HCT116 (cell line): Measurements from ENCODE around the gene INSL3. TPM values are rescaled to one million over a fixed set of nuclear protein-coding genes. Genes with fewer than 3 reads are reported as not detected.
"Not testable (repeated sequence)": the region's sequence is repeated elsewhere in the genome, so short reads cannot be mapped to it uniquely, and the experiment has no call there.

ENCODE experiments used
- ATAC-seq: fragments of 200-7000 bp; cut with Tn5 transposase; 2 replicates; pipeline ENCODE4 v1.9.1; 2020; ENCODE audit warnings: mild to moderate bottlenecking, moderate library complexity
- BruUV-seq: library from RNA; stranded (reverse); fragments of 400-500 nt; replicated peaks from 2 replicates; lab custom pipeline; 2021; lab: Mats Ljungman, UMichigan
- CTCF ChIA-PET: fragments of 300-600 bp; sonication (Branson Sonifier 250); formaldehyde crosslinking; loops from one replicate; lab custom pipeline; 2021; ENCODE audit warnings: antibody characterized with exemption; lab: Charles Lee
- POLR2A ChIA-PET: fragments of 300-600, 350-600 bp; sonication (Branson Sonifier 250); formaldehyde crosslinking; loops from one replicate; lab custom pipeline; 2021; ENCODE audit warnings: antibody characterized with exemption; lab: Charles Lee
- RAD21 ChIA-PET, 2 experiments: fragments of 300-600 bp; sonication (Branson Sonifier 250); formaldehyde crosslinking; loops; one replicate each; lab custom pipeline; 2023; ENCODE audit warnings: low total read pairs in 2 of 2; ENCODE audit not compliant: uncharacterized antibody in 2 of 2, unreplicated experiment in 2 of 2, low non-redundant PET in 1 of 2; lab: Charles Lee
- DNase-seq: peaks from one replicate; pipeline ENCODE4 v3.0.0-alpha.2; 2010; ENCODE audit warnings: low read depth, low spot score
- H2AFZ ChIP-seq: fragments of 200-600 bp; shearing (Covaris generic), sonication (generic); 2 replicates; pipeline ENCODE4 v1.6.1; 2017; ENCODE audit warnings: low read depth, mixed run types, mixed read lengths, antibody characterized with exemption, low read length; ENCODE audit not compliant: poor library complexity, severe bottlenecking
- H3K27ac ChIP-seq: 2 replicates; pipeline ENCODE4 v1.5.1; 2012; ENCODE audit warnings: low read depth, low read length
- H3K27me3 ChIP-seq: fragments of 200-600 bp; sonication (generic); 2 replicates; pipeline ENCODE4 v1.6.1; 2016; ENCODE audit warnings: mixed run types, low read length, mixed read lengths; ENCODE audit not compliant: insufficient read depth
- H3K36me3 ChIP-seq, 2 experiments: fragments of 200-500 bp in 1 of 2; fragments of 200-600 bp in 1 of 2; sonication (Bioruptor generic) in 1 of 2; sonication (generic) in 1 of 2; 2 replicates each; pipeline versions ENCODE4 v1.5.1 to v1.6.1; 2014 to 2016; ENCODE audit warnings: low read length in 2 of 2, inconsistent platforms in 1 of 2, mixed read lengths in 1 of 2, mixed run types in 1 of 2; ENCODE audit not compliant: insufficient read depth in 2 of 2, control insufficient read depth in 1 of 2
- H3K4me1 ChIP-seq, 2 experiments: fragments of 200-600 bp in 1 of 2; sonication (generic) in 1 of 2; 2 replicates each; pipeline versions ENCODE4 v1.5.1 to v1.6.1; 2012 to 2017; ENCODE audit warnings: low read length in 2 of 2, inconsistent platforms in 1 of 2, mild to moderate bottlenecking in 1 of 2, mixed read lengths in 1 of 2, mixed run types in 1 of 2, moderate library complexity in 1 of 2; ENCODE audit not compliant: insufficient read depth in 2 of 2, control insufficient read depth in 1 of 2
- H3K4me2 ChIP-seq: fragments of 200-600 bp; sonication (generic); 2 replicates; pipeline ENCODE4 v1.6.1; 2017; ENCODE audit warnings: mixed run types, low read length, mixed read lengths
- H3K4me3 ChIP-seq, 2 experiments: fragments of 200-600 bp in 1 of 2; sonication (generic) in 1 of 2; replicated peaks in 1 of 2; 2 replicates each; pipeline ENCODE4 v1.5.1; 2011 to 2016; ENCODE audit warnings: low read length in 2 of 2, control low read depth in 1 of 2, low read depth in 1 of 2, mild to moderate bottlenecking in 1 of 2, mixed read lengths in 1 of 2, mixed run types in 1 of 2
- H3K79me2 ChIP-seq: fragments of 200-600 bp; sonication (generic); 2 replicates; pipeline ENCODE4 v1.6.1; 2017; ENCODE audit warnings: mild to moderate bottlenecking, mixed run types, low read length, moderate library complexity, mixed read lengths; ENCODE audit not compliant: insufficient read depth
- H3K9ac ChIP-seq: fragments of 200-600 bp; sonication (generic); 2 replicates; pipeline ENCODE4 v1.6.1; 2016; ENCODE audit warnings: low read length, mixed read lengths
- H3K9me2 ChIP-seq: fragments of 200-600 bp; sonication (generic), shearing (Covaris generic); 2 replicates; pipeline ENCODE4 v1.6.1; 2017; ENCODE audit warnings: mixed run types, mild to moderate bottlenecking, moderate library complexity; ENCODE audit not compliant: insufficient read depth
- H3K9me3 ChIP-seq, 2 experiments: fragments of 200-500 bp in 1 of 2; fragments of 200-600 bp in 1 of 2; sonication (Bioruptor generic) in 1 of 2; sonication (generic) in 1 of 2; 2 replicates each; pipeline ENCODE4 v1.6.1; 2014 to 2017; ENCODE audit warnings: low read length in 2 of 2, mixed read lengths in 2 of 2, inconsistent platforms in 1 of 2, low read depth in 1 of 2, mild to moderate bottlenecking in 1 of 2, mixed run types in 1 of 2, moderate library complexity in 1 of 2; ENCODE audit not compliant: control insufficient read depth in 1 of 2, insufficient read depth in 1 of 2
- H4K20me1 ChIP-seq: fragments of 200-600 bp; sonication (generic), shearing (Covaris generic); 2 replicates; pipeline ENCODE4 v1.6.1; 2017; ENCODE audit warnings: mixed run types, mild to moderate bottlenecking, moderate library complexity; ENCODE audit not compliant: insufficient read depth
- EGR1 ChIP-seq: IDR thresholded peaks from 2 replicates; pipeline ENCODE4 v1.6.1; 2012; ENCODE audit warnings: low read depth
- EZH2phosphoT487 ChIP-seq: fragments of 200-600 bp; IDR thresholded peaks from 2 replicates; pipeline ENCODE4 v1.6.1; 2018; ENCODE audit warnings: antibody characterized with exemption, borderline replicate concordance
- MAX ChIP-seq: IDR thresholded peaks from 2 replicates; pipeline ENCODE4 v1.6.1; 2012
- POLR2A ChIP-seq: IDR thresholded peaks from 2 replicates; pipeline ENCODE4 v1.7.0; 2011; ENCODE audit warnings: borderline replicate concordance; ENCODE audit not compliant: insufficient read depth, insufficient read length; ENCODE audit errors: extremely low read depth
- POLR2AphosphoS5 ChIP-seq: IDR thresholded peaks from 2 replicates; pipeline ENCODE4 v1.6.1; 2011; ENCODE audit warnings: mild to moderate bottlenecking, low read depth, low read length, moderate library complexity
- REST ChIP-seq: IDR thresholded peaks from 2 replicates; pipeline ENCODE4 v1.6.1; 2012; ENCODE audit warnings: low read depth
- SP1 ChIP-seq: IDR thresholded peaks from 2 replicates; pipeline ENCODE4 v1.6.1; 2012; ENCODE audit warnings: low read depth
- TCF7L2 ChIP-seq: IDR thresholded peaks from 2 replicates; pipeline ENCODE4 v1.7.0; 2011; ENCODE audit warnings: borderline replicate concordance, inconsistent platforms; ENCODE audit not compliant: insufficient read depth, insufficient read length; ENCODE audit errors: extremely low read depth
- ZFX ChIP-seq: fragments of 450-650 bp; IDR thresholded peaks from 2 replicates; pipeline ENCODE4 v1.6.1; 2017
- intact Hi-C: fragments of 100-400 bp; cut with micrococcal nuclease; formaldehyde crosslinking; loops from 2 replicates; pipeline ENCODE4 v1.10.0; 2022
- total RNA-seq: library from RNA; stranded (reverse); gene quantifications from one replicate; pipeline ENCODE4 v1.2.1, GENCODE V29; 2021; ENCODE audit not compliant: unreplicated experiment

Gene INSL3
- total RNA-seq, 1 experiment from 2014 or later: 0.96 TPM

- DNase-seq: peak; percentile 90
- POLR2A ChIA-PET: interaction anchor here (1.6 kb wide), 1 partner anchor 14 kb away, joined by 5 read pairs; no protein-coding TSS in a partner anchor
Measured at GRCh38 chr19:17778251-17778967, 42.9 kb downstream of the INSL3 start.

GRCh38 chr19:17777840-17778239 is 43.5 kb downstream of the INSL3 start:
- ChIA-PET POLR2A (interaction anchor here (0.7 kb wide), 1 partner anchor 266 kb away, joined by 3 read pairs; the partner anchor contains the start of gene PGLS), CTCF (interaction anchor here (0.6 to 3.5 kb wide), 2 partner anchors 11 to 91 kb away, joined by 4 to 29 read pairs; no protein-coding TSS in a partner anchor)
- H2AFZ ChIP-seq, H3K9ac ChIP-seq, H3K27me3 ChIP-seq, DNase-seq, ATAC-seq, H3K4me3 ChIP-seq, H3K36me3 ChIP-seq, RAD21 ChIA-PET, H3K79me2 ChIP-seq, BruUV-seq, H3K9me3 ChIP-seq, H4K20me1 ChIP-seq, H3K9me2 ChIP-seq: not testable (repeated sequence)
- intact Hi-C loops: loop anchor here (2.0 to 5.0 kb wide), 5 partner anchors 19 to 266 kb away; partner anchors contain the start of genes CCDC124 and PGLS
- H3K27ac ChIP-seq: peak overlapping the region; percentile 3; the same call in 1 of the 2 replicates
- peaks cover 22 to 42% of the 10 kb centered on the region in 2 experiments for H3K4me1 ChIP-seq
- H3K4me2 ChIP-seq: peak overlapping the region; percentile 100

More at GRCh38 chr19:17778251-17778967, 42.9 kb downstream of the INSL3 start:
- Histone ChIP-seq H3K9ac (peak overlapping the region; percentile 82), H3K36me3 (no peaks in the 10 kb centered on the region), H3K4me3 (peak overlapping the region; percentile 55 to 70), H3K27me3 (no peaks in the 10 kb centered on the region), H3K9me2 (no peaks in the 10 kb centered on the region), H4K20me1 (no peaks in the 10 kb centered on the region), H3K4me2 (peak overlapping the region; percentile 100), H3K4me1 (peaks cover 22 to 42% of the 10 kb centered on the region in 2 experiments), H3K79me2 (no peaks in the 10 kb centered on the region), H2AFZ (no peak overlapping the region), H3K27ac (peak overlapping the region; percentile 87), H3K9me3 (no peaks in the 10 kb centered on the region)
- TF ChIP-seq POLR2AphosphoS5 (peak; percentile 62), POLR2A (peak; percentile 13), SP1 (peak; percentile 60), TCF7L2 (no peak), EGR1 (peak; percentile 56; the same call in 1 of the 2 replicates), ZFX (peak; percentile 74; the same call in 1 of the 2 replicates), EZH2phosphoT487 (no peak), REST (no peak), MAX (peak; percentile 93)
- ChIA-PET RAD21 (no interaction called here), CTCF (interaction anchor here (0.6 kb wide), 1 partner anchor 92 kb away, joined by 4 read pairs; no protein-coding TSS in a partner anchor)
- peak; percentile 85 for ATAC-seq
- intact Hi-C loops: loop anchor here (2.0 to 5.0 kb wide), 5 partner anchors 18 to 266 kb away; partner anchors contain the start of genes CCDC124 and PGLS
- no TSS peak for BruUV-seq
